Prostate gland (tissue), 2 donors: Measurements from ENCODE around the gene HOXD8. TPM values are rescaled to one million over a fixed set of nuclear protein-coding genes. Genes with fewer than 3 reads are reported as not detected.

Experiments used
- DNase-seq: peaks from one replicate; pipeline ENCODE4 v3.0.0-alpha.2; 2019; ENCODE audit warnings: low spot score
- H3K27ac ChIP-seq, 2 donors: fragments of 200-600 bp; sonication (generic); 2 replicates each; pipeline ENCODE4 v1.5.1; 2017 to 2019
- H3K27me3 ChIP-seq: fragments of 200-600 bp; sonication (generic); replicated peaks from 2 replicates; pipeline ENCODE4 v1.5.1; 2019; ENCODE audit not compliant: insufficient read depth
- H3K36me3 ChIP-seq, 2 donors: fragments of 200-600 bp; sonication (generic); 1 replicate in 1 of 2; 2 replicates in 1 of 2; pipeline versions ENCODE4 v1.5.1 to v1.8.1; 2017 to 2019
- H3K4me1 ChIP-seq: fragments of 200-600 bp; sonication (generic); replicated peaks from 2 replicates; pipeline ENCODE4 v1.5.1; 2019
- H3K4me3 ChIP-seq, 2 donors: fragments of 200-600 bp; sonication (generic); 2 replicates each; pipeline ENCODE4 v1.5.1; 2017 to 2019
- H3K9me3 ChIP-seq: fragments of 200-600 bp; sonication (generic); 2 replicates; pipeline ENCODE4 v1.5.1; 2017
- POLR2A ChIP-seq: fragments of 450-650 bp; IDR thresholded peaks from one replicate; pipeline ENCODE4 v1.6.1; 2016; ENCODE audit warnings: antibody characterized with exemption, mild to moderate bottlenecking
- POLR2AphosphoS5 ChIP-seq: sonication (generic); formaldehyde crosslinking; IDR thresholded peaks from one replicate; pipeline ENCODE4 v1.6.1; 2017; ENCODE audit warnings: antibody characterized with exemption
- WGBS: methylation state at CpG from one replicate; pipeline ENCODE4 v1.1.5; 2018; 5-methylcytosine and 5-hydroxymethylcytosine counted together
- intact Hi-C: fragments of 100-400 bp; cut with DNase I; formaldehyde crosslinking; loops from one replicate; pipeline ENCODE4 v1.14.2; 2022
- total RNA-seq, 2 donors: library from RNA; depleted of rRNA; stranded (reverse); fragments of >200 nt; gene quantifications; one replicate each; pipeline ENCODE4 v1.1.0, GENCODE V29; 2016
- TF ChIP-seq, protein P1 (sequence below), 4 experiments: fragments of 200-600 bp in 2 of 4; fragments of 450-650 bp in 2 of 4; sonication (generic) in 2 of 4; IDR thresholded peaks; 1 replicate in 3 of 4; 2 replicates in 1 of 4; pipeline ENCODE4 v1.5.1; 2016 to 2019; ENCODE audit warnings: antibody characterized with exemption in 4 of 4, mild to moderate bottlenecking in 2 of 4, moderate library complexity in 2 of 4

The HOXD8 gene
- total RNA-seq, 2 donors from 2014 or later: 10.4 to 30.8 TPM

DNA sequence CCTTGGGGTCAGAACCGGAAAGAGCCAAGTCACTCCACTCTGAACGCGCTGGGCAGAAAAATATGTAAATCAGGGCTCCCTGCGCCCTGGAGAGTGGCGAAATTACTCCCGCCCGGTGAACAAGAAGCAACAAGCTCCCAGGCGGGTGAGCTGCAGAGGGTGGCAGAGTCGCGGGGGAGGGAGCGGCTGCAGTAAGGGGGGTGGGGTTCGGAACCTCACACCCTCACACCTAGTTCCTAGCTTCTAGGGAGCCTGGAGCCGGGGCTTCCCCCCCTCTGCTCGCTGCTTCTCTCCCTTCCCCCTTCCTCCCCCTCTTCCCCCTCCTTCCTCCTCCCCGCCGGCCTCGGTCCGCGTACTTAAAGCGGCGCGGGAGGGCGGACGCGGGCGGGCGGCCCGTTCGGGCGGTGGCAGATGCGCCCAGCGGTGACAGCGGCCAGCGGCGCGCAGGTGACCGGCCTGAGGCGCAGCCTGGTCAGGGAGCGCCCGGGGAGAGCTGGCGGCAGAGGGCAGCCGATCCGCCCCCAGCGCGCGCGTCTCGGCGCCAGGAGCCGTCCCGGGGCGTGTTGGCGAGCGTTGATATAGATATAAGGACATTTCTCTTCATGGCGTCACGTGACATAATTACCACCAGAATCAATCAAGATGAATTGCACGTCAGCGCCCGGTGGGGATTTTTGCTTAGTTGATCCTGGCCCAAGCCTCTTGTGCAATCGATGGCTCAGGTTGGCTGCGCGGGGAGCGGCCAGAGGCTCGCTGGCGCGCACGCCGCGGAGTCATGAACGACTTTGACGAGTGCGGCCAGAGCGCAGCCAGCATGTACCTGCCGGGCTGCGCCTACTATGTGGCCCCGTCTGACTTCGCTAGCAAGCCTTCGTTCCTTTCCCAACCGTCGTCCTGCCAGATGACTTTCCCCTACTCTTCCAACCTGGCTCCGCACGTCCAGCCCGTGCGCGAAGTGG lies 22.6 kb upstream of the HOXD8 start, which contains the start of gene HOXD11:
TSS of gene HOXD11 (plus strand) at position 700 of the 959 bp plus-strand sequence. CDS start at position 776, 76 bp downstream.
- Histone ChIP-seq H3K4me3 (peak within 1 kb of the TSS; percentile 32 to 46), H3K36me3 (no peaks in the 10 kb centered on the region), H3K4me1 (no peaks in the 10 kb centered on the region), H3K27me3 (peaks cover 22% of the 10 kb centered on the region), H3K27ac (peak within 1 kb of the TSS; percentile 87 to 89), H3K9me3 (no peaks in the 10 kb centered on the region)
- intact Hi-C loops: no loop called here
- TF ChIP-seq POLR2AphosphoS5 (peak; percentile 61), POLR2A (peak; percentile 42)
- TF ChIP-seq, protein P1, sequence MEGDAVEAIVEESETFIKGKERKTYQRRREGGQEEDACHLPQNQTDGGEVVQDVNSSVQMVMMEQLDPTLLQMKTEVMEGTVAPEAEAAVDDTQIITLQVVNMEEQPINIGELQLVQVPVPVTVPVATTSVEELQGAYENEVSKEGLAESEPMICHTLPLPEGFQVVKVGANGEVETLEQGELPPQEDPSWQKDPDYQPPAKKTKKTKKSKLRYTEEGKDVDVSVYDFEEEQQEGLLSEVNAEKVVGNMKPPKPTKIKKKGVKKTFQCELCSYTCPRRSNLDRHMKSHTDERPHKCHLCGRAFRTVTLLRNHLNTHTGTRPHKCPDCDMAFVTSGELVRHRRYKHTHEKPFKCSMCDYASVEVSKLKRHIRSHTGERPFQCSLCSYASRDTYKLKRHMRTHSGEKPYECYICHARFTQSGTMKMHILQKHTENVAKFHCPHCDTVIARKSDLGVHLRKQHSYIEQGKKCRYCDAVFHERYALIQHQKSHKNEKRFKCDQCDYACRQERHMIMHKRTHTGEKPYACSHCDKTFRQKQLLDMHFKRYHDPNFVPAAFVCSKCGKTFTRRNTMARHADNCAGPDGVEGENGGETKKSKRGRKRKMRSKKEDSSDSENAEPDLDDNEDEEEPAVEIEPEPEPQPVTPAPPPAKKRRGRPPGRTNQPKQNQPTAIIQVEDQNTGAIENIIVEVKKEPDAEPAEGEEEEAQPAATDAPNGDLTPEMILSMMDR (IDR thresholded peaks at IDR 0.05): peak in 1 of 4 experiments; percentile 10
- 3% methylated on average over 78 of the region's 85 CpGs for WGBS
- peak; percentile 81 for DNase-seq

DNA sequence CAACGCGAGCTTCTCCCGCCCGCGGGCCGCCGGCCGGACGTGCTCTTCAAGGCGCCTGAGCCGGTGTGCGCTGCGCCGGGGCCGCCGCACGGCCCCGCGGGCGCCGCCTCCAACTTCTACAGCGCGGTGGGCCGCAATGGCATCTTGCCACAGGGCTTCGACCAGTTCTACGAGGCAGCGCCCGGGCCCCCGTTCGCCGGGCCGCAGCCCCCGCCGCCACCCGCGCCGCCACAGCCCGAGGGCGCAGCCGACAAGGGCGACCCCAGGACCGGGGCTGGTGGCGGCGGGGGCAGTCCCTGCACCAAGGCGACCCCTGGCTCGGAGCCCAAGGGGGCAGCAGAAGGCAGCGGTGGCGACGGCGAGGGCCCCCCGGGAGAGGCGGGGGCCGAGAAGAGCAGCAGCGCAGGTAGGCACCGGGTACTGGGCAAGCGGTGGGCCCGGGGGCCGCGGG lies 21.7 kb upstream of the HOXD8 start:
- H3K9me3 ChIP-seq: no peaks in the 10 kb centered on the region
- WGBS: 1% methylated on average over 19 of the region's 59 CpGs
- H3K4me3 ChIP-seq: peak overlapping the region; percentile 28 to 46
- H3K27ac ChIP-seq: peak overlapping the region; percentile 68 to 78
- TF ChIP-seq POLR2A (no peak), POLR2AphosphoS5 (no peak)
- TF ChIP-seq, protein P1 (IDR thresholded peaks at IDR 0.05): no peak
- H3K36me3 ChIP-seq: no peaks in the 10 kb centered on the region
- peak; percentile 4 for DNase-seq
- peaks cover 25% of the 10 kb centered on the region for H3K27me3 ChIP-seq
- H3K4me1 ChIP-seq: no peaks in the 10 kb centered on the region
- intact Hi-C loops: no loop called here

DNA sequence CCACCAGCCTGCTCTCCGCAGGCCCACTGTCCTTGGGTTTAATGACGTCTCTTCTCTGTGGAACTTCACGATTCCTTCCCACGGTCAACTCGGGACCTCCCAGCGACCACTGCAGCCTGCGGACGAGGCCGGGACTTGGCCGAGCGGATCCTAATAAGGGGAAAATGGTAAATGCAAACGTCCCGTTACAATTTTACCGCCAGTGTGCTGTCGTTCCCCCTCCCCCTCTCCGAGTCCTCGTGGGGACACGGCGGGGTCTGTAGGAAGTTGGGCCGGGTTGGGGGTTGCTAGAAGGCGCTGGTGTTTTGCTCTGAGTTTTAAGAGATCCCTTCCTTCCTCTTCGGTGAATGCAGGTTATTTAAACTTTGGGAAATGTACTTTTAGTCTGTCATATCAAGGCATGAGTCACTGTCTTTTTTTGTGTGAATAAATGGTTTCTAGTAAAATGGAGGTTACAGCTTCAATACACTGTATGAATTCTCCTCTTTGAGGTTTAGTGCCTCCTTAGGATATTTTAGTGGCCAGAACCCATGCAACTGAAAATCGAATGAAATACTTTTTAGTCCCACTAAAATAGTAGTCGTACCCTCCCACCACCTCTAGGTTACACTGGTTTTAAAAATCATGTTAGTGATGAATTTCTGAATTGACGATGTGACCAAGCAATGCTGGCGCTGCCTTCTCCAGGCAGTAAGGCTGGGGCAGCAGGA lies 20.2 kb upstream of the HOXD8 start:
- WGBS: 46% methylated on average over 26 of the region's 26 CpGs
- Histone ChIP-seq H3K36me3 (no peaks in the 10 kb centered on the region), H3K27ac (peak overlapping the region; percentile 68 to 78), H3K27me3 (peaks cover 25% of the 10 kb centered on the region), H3K9me3 (no peaks in the 10 kb centered on the region), H3K4me1 (no peaks in the 10 kb centered on the region), H3K4me3 (peak overlapping the region; percentile 28 to 46)
- TF ChIP-seq POLR2AphosphoS5: no peak
- TF ChIP-seq, protein P1 (IDR thresholded peaks at IDR 0.05): no peak
- no peak for TF ChIP-seq POLR2A
- DNase-seq: no peak
- intact Hi-C loops: no loop called here

DNA sequence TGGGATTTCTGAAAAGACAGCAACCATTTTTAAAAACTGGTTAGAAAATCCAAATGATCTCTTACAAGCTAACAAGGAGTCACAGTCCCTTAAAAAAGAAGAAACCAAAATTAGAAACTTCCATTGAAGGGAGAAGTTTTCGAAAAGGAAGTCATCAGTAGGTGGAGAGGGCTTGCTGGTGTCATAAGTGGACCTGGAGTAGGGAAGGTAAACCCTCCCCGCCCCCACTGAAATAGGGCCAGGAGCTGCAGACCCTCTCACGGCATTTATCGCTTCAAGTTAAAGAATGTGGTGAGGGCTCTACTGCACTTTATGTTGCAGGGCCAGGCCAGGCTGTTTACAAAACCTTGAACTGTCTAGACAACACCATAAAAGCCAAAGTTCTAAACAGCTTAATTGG lies 19.6 kb upstream of the HOXD8 start:
- peak overlapping the region in 1 of 2 donors; percentile 46 for H3K4me3 ChIP-seq
- H3K27me3 ChIP-seq: peaks cover 19% of the 10 kb centered on the region
- WGBS: 37% methylated on average over 4 of the region's 4 CpGs
- no peaks in the 10 kb centered on the region for H3K9me3 ChIP-seq
- no peaks in the 10 kb centered on the region for H3K36me3 ChIP-seq
- intact Hi-C loops: no loop called here
- no peak for TF ChIP-seq POLR2AphosphoS5
- TF ChIP-seq, protein P1 (IDR thresholded peaks at IDR 0.05): no peak
- TF ChIP-seq POLR2A: no peak
- H3K4me1 ChIP-seq: no peaks in the 10 kb centered on the region
- peak overlapping the region in 1 of 2 donors; percentile 78 for H3K27ac ChIP-seq
- no peak for DNase-seq
